Transverse colon (tissue), 4 donors: ENCODE data around the gene DTX1. TPM values are rescaled to one million over a fixed set of nuclear protein-coding genes. Genes with fewer than 3 reads are reported as not detected.
A peak's percentile ranks its signal among the peaks of the same experiment; 100 is the strongest.
"Not testable (repeated sequence)": the region's sequence is repeated elsewhere in the genome, so short reads cannot be mapped to it uniquely, and the experiment has no call there.

ENCODE experiments used
- DNase-seq: peaks from one replicate; pipeline ENCODE4 v3.0.0-alpha.2; 2019
- H3K27ac ChIP-seq, 4 donors: fragments of 200-600 bp; sonication (generic); 2 replicates each; pipeline ENCODE4 v1.5.1; 2016 to 2018; ENCODE audit warnings: inconsistent platforms in 4 of 4
- H3K27me3 ChIP-seq: fragments of 200-600 bp; sonication (generic); 2 replicates; pipeline ENCODE4 v1.5.1; 2017; ENCODE audit warnings: inconsistent platforms
- H3K36me3 ChIP-seq, 4 donors: fragments of 200-600 bp; sonication (generic); 2 replicates each; pipeline ENCODE4 v1.5.1; 2017 to 2019; ENCODE audit warnings: inconsistent platforms in 4 of 4
- H3K4me1 ChIP-seq, 4 donors: fragments of 200-600 bp; sonication (generic); 2 replicates each; pipeline ENCODE4 v1.5.1; 2017 to 2020; ENCODE audit warnings: inconsistent platforms in 4 of 4
- H3K4me3 ChIP-seq, 4 donors: fragments of 200-600 bp; sonication (generic); 1 replicate in 1 of 4; 2 replicates in 3 of 4; pipeline versions ENCODE4 v1.5.1 to v1.6.1; 2017 to 2019; ENCODE audit warnings: inconsistent platforms in 4 of 4
- H3K9me3 ChIP-seq, 2 donors: fragments of 200-600 bp; sonication (generic); 2 replicates each; pipeline ENCODE4 v1.5.1; 2017 to 2019; ENCODE audit warnings: inconsistent platforms in 2 of 2
- EP300 ChIP-seq: sonication (generic); formaldehyde crosslinking; IDR thresholded peaks from one replicate; pipeline ENCODE4 v1.6.1; 2017; ENCODE audit warnings: antibody characterized with exemption, low read depth
- POLR2A ChIP-seq: fragments of 450-650 bp; IDR thresholded peaks from one replicate; pipeline ENCODE4 v1.6.1; 2016; ENCODE audit warnings: antibody characterized with exemption, mild to moderate bottlenecking, moderate library complexity
- POLR2AphosphoS5 ChIP-seq, 3 donors: sonication (generic); formaldehyde crosslinking; IDR thresholded peaks; one replicate each; pipeline ENCODE4 v1.6.1; 2016; ENCODE audit warnings: antibody characterized with exemption in 3 of 3
- WGBS, 2 donors: methylation state at CpG; one replicate each; pipeline ENCODE4 v1.1.5; 2018; ENCODE audit warnings: low coverage in 1 of 2; 5-methylcytosine and 5-hydroxymethylcytosine counted together
- in situ Hi-C, 4 donors: fragments of 200-750 bp; cut with MboI; loops; one replicate each; pipeline versions ENCODE4 v1.15.0 to v1.15.1; 2017; ENCODE audit warnings: low sequenced_read_pairs in 3 of 4, low pct_ligation_motif_present in 1 of 4, low pct_unique_long_range_greater_than_20kb in 1 of 4
- intact Hi-C: fragments of 100-400 bp; cut with DNase I; formaldehyde crosslinking; loops from one replicate; pipeline ENCODE4 v1.15.1; 2023; ENCODE audit warnings: low total_unique reads
- total RNA-seq, 4 donors: library from RNA; depleted of rRNA; stranded (reverse); fragments of >200 nt; gene quantifications; one replicate each; pipeline ENCODE4 v1.1.0, GENCODE V29; 2016
- TF ChIP-seq, protein P1 (sequence below), 5 experiments: fragments of 200-600 bp in 3 of 5; fragments of 450-650 bp in 2 of 5; sonication (generic) in 3 of 5; IDR thresholded peaks; 1 replicate in 2 of 5; 2 replicates in 3 of 5; pipeline ENCODE4 v1.5.1; 2016 to 2017; ENCODE audit warnings: antibody characterized with exemption in 5 of 5, inconsistent platforms in 3 of 5, mild to moderate bottlenecking in 2 of 5, moderate library complexity in 1 of 5

Gene DTX1
- total RNA-seq, 4 donors from 2014 or later = 1.00 to 4.3 (median 3.0) TPM

- Histone ChIP-seq H3K4me1 (peaks cover 0 to 35% (median 26%) of the 10 kb centered on the region in 4 donors), H3K36me3 (no peaks in the 10 kb centered on the region), H3K9me3 (no peaks in the 10 kb centered on the region), H3K27ac (peak overlapping the region in 1 of 4 donors; percentile 79), H3K27me3 (peaks cover 12% of the 10 kb centered on the region), H3K4me3 (no peak overlapping the region)
- intact Hi-C loops = no loop called here
- WGBS, 2 donors = 74 to 83% methylated on average over 6 to 12 of the region's 12 CpGs
- no peak for DNase-seq
- in situ Hi-C loops = no loop called here
- TF ChIP-seq EP300 = no peak
Measured at GRCh38 chr12:113137861-113138783, 81.6 kb downstream of the DTX1 start.

DNA sequence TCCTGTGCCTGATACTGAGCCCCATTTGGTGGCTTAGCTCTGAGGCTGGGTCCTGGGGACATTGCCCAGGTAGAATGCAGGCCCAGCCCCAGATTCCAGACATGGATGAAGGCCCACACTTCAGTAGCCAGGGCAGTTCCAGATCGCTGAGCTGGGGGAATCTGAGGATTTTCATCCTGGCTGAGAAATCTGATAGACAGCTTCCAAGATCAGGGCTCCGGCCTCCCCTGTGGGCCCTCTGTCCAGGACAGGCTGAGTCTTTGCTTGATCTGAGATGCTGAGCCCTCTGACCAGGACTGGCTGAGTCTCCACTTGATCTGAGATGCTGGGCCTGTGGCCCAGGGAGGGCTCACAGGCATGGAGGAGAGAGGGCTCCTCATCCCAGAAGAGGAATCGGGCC, 82.3 kb downstream of the DTX1 start:
- peaks cover 0 to 35% (median 28%) of the 10 kb centered on the region in 4 donors for H3K4me1 ChIP-seq
- H3K27ac ChIP-seq = no peak overlapping the region
- no peak overlapping the region for H3K4me3 ChIP-seq
- in situ Hi-C loops (no loop called here), intact Hi-C loops (no loop called here)
- TF ChIP-seq POLR2AphosphoS5 (IDR thresholded peaks at IDR 0.05) (no peak), POLR2A (no peak)
- TF ChIP-seq, protein P1, sequence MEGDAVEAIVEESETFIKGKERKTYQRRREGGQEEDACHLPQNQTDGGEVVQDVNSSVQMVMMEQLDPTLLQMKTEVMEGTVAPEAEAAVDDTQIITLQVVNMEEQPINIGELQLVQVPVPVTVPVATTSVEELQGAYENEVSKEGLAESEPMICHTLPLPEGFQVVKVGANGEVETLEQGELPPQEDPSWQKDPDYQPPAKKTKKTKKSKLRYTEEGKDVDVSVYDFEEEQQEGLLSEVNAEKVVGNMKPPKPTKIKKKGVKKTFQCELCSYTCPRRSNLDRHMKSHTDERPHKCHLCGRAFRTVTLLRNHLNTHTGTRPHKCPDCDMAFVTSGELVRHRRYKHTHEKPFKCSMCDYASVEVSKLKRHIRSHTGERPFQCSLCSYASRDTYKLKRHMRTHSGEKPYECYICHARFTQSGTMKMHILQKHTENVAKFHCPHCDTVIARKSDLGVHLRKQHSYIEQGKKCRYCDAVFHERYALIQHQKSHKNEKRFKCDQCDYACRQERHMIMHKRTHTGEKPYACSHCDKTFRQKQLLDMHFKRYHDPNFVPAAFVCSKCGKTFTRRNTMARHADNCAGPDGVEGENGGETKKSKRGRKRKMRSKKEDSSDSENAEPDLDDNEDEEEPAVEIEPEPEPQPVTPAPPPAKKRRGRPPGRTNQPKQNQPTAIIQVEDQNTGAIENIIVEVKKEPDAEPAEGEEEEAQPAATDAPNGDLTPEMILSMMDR (IDR thresholded peaks at IDR 0.05) = no peak
- 75% methylated on average over 3 of the region's 3 CpGs; no CpG with 5 or more reads in 1 of the 2 donors for WGBS, 2 donors
- H3K9me3 ChIP-seq = no peaks in the 10 kb centered on the region
- no peak for DNase-seq
- no peaks in the 10 kb centered on the region for H3K36me3 ChIP-seq
- H3K27me3 ChIP-seq = peaks cover 12% of the 10 kb centered on the region

GRCh38 chr12:113140706-113141105, 84.2 kb downstream of the DTX1 start:
- Histone ChIP-seq H3K36me3 (no peaks in the 10 kb centered on the region), H3K27me3 (peaks cover 5% of the 10 kb centered on the region), H3K4me1 (peaks cover 0 to 29% (median 26%) of the 10 kb centered on the region in 4 donors), H3K4me3 (no peak overlapping the region), H3K27ac (no peak overlapping the region), H3K9me3 (no peaks in the 10 kb centered on the region)
- TF ChIP-seq, protein P1 (IDR thresholded peaks at IDR 0.05) = no peak
- TF ChIP-seq POLR2AphosphoS5 (IDR thresholded peaks at IDR 0.05) (no peak), POLR2A (no peak), EP300 (no peak)
- in situ Hi-C loops (no loop called here), intact Hi-C loops (no loop called here)
- WGBS, 2 donors = 69 to 71% methylated on average over 5 to 7 of the region's 7 CpGs
- no peak for DNase-seq

DNA sequence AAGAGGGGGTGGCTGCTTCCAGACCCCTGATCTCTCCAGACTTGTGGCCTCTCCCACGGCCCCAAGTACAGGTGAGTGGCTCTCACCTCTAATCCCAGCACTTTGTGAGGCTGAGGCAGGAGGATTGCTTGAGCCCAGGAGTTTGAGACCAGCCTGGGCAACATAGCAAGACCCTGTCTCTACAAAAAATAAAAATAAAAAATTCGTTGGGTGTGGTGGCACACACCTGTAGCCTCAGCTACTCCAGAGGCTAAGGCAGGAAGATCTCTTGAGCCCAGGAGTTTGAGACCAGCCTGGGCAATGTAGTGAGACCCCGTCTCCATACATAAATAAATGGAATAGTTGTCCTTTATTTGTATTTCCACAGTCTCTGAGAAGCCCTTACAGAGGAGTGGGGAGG, 85.2 kb downstream of the DTX1 start:
- intact Hi-C loops, H3K9me3 ChIP-seq, DNase-seq, in situ Hi-C loops, H3K4me3 ChIP-seq, H3K27me3 ChIP-seq, H3K36me3 ChIP-seq: not testable (repeated sequence)
- peaks cover 0 to 19% (median 18%) of the 10 kb centered on the region in 4 donors for H3K4me1 ChIP-seq
- peak overlapping the region; percentile 53 to 66 (median 60) for H3K27ac ChIP-seq
- WGBS, 2 donors = 0 to 60% methylated on average over 1 to 3 of the region's 3 CpGs

GRCh38 chr12:113142173-113142885, 85.8 kb downstream of the DTX1 start:
- no peak overlapping the region for H3K4me3 ChIP-seq
- no peaks in the 10 kb centered on the region for H3K9me3 ChIP-seq
- TF ChIP-seq EP300 = no peak
- TF ChIP-seq POLR2AphosphoS5 (IDR thresholded peaks at IDR 0.05) = no peak
- TF ChIP-seq, protein P1 (IDR thresholded peaks at IDR 0.05) = no peak
- no peak for TF ChIP-seq POLR2A
- WGBS, 2 donors = 38 to 40% methylated on average over 7 to 17 of the region's 17 CpGs
- intact Hi-C loops (no loop called here), in situ Hi-C loops (no loop called here)
- no peaks in the 10 kb centered on the region for H3K27me3 ChIP-seq
- DNase-seq = peak; percentile 77
- H3K27ac ChIP-seq = peak overlapping the region; percentile 53 to 66 (median 60)
- no peaks in the 10 kb centered on the region for H3K36me3 ChIP-seq
- H3K4me1 ChIP-seq = peaks cover 0 to 18% (median 15%) of the 10 kb centered on the region in 4 donors
